HG03378 (cell line): Measurements from ENCODE around the gene ZNF619.

Experiments used
- ATAC-seq: cut with Tn5 transposase; IDR thresholded peaks from one replicate; pipeline ENCODE4 v1.9.1; 2021; ENCODE audit warnings: mild to moderate bottlenecking, moderate library complexity; ENCODE audit not compliant: unreplicated experiment

ZNF619 gene

GRCh38 chr3:40464339-40465110 lies 12.4 kb upstream of the ZNF619 start:
- ATAC-seq: no peak

- ATAC-seq: no peak
Observed at GRCh38 chr3:40465111-40465407, 11.9 kb upstream of the ZNF619 start.

- ATAC-seq: no peak
Observed at GRCh38 chr3:40465456-40465855, 11.5 kb upstream of the ZNF619 start.

GRCh38 chr3:40468018-40468417 lies 8.9 kb upstream of the ZNF619 start:
- ATAC-seq: no peak

GRCh38 chr3:40470701-40471100 lies 6.2 kb upstream of the ZNF619 start:
- no peak for ATAC-seq

- no peak for ATAC-seq
Observed at GRCh38 chr3:40477666-40478065, 744 bp downstream of the ZNF619 start.

GRCh38 chr3:40487172-40487571 lies 10.2 kb downstream of the ZNF619 start:
- no peak for ATAC-seq

GRCh38 chr3:40490916-40491315 lies 14.0 kb downstream of the ZNF619 start:
- no peak for ATAC-seq

GRCh38 chr3:40494698-40495097 lies 17.8 kb downstream of the ZNF619 start:
- no peak for ATAC-seq

GRCh38 chr3:40497288-40497687 lies 20.4 kb downstream of the ZNF619 start:
- no peak for ATAC-seq

GRCh38 chr3:40499952-40500351 lies 23.0 kb downstream of the ZNF619 start:
- ATAC-seq: no peak

- no peak for ATAC-seq
Observed at GRCh38 chr3:40502034-40502433, 25.1 kb downstream of the ZNF619 start.

- no peak for ATAC-seq
Observed at GRCh38 chr3:40504636-40505430, 27.9 kb downstream of the ZNF619 start.

- ATAC-seq: peak; percentile 58
Observed at GRCh38 chr3:40505599-40506462, 28.9 kb downstream of the ZNF619 start, which contains the start of gene ZNF620. TSS of gene ZNF620 (plus strand) at chr3:40506039. CDS start at chr3:40506353, 314 bp downstream.

- ATAC-seq: no peak
Observed at GRCh38 chr3:40511031-40511718, 34.3 kb downstream of the ZNF619 start.

GRCh38 chr3:40516201-40516600 lies 39.3 kb downstream of the ZNF619 start:
- no peak for ATAC-seq

GRCh38 chr3:40518067-40518466 lies 41.1 kb downstream of the ZNF619 start:
- no peak for ATAC-seq

- no peak for ATAC-seq
Observed at GRCh38 chr3:40518848-40519247, 41.9 kb downstream of the ZNF619 start.

GRCh38 chr3:40521254-40521653 lies 44.3 kb downstream of the ZNF619 start:
- ATAC-seq: no peak

GRCh38 chr3:40523781-40524180 lies 46.9 kb downstream of the ZNF619 start:
- ATAC-seq: no peak

- no peak for ATAC-seq
Observed at GRCh38 chr3:40524222-40524567, 47.3 kb downstream of the ZNF619 start.
